ENCODE measurements around the gene SGCA.

DNA sequence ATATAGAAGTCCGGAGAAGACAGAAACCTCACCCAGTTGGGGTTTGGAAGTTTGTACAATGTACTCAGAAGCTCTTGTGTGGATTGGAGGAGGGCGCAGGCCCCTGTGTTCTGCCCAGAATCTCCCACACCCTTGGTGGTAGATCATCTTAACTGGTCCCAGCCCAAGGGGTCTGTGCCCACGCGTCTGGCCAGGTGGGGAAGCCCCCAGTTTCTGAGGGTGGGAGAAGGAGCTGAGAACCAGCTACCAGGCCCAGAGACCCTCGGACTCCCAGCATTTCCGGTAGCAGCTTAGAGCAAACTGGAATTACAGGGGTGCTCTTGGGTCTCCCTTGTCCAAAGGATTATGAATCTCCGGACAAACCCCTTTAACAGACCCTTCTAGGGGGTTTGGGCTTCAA, 13.1 kb upstream of the SGCA start:
- TF ChIP-seq, protein P1, sequence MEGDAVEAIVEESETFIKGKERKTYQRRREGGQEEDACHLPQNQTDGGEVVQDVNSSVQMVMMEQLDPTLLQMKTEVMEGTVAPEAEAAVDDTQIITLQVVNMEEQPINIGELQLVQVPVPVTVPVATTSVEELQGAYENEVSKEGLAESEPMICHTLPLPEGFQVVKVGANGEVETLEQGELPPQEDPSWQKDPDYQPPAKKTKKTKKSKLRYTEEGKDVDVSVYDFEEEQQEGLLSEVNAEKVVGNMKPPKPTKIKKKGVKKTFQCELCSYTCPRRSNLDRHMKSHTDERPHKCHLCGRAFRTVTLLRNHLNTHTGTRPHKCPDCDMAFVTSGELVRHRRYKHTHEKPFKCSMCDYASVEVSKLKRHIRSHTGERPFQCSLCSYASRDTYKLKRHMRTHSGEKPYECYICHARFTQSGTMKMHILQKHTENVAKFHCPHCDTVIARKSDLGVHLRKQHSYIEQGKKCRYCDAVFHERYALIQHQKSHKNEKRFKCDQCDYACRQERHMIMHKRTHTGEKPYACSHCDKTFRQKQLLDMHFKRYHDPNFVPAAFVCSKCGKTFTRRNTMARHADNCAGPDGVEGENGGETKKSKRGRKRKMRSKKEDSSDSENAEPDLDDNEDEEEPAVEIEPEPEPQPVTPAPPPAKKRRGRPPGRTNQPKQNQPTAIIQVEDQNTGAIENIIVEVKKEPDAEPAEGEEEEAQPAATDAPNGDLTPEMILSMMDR (IDR thresholded peaks at IDR 0.05; ENCODE audit: low read depth, low read length, missing input control), result no peak
- TF ChIP-seq RAD21 (IDR thresholded peaks at IDR 0.05) (no peak), EGR1 (IDR thresholded peaks at IDR 0.05; ENCODE audit: low read depth in 2 of 2) (no peak), JUND (IDR thresholded peaks at IDR 0.05) (no peak), YY1 (IDR thresholded peaks at IDR 0.05) (no peak), GABPA (IDR thresholded peaks at IDR 0.05 in 1 of 2, conservative IDR thresholded peaks at IDR 0.05 in 1 of 2) (no peak)
- TF ChIP-seq, protein P2, sequence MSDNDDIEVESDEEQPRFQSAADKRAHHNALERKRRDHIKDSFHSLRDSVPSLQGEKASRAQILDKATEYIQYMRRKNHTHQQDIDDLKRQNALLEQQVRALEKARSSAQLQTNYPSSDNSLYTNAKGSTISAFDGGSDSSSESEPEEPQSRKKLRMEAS (IDR thresholded peaks at IDR 0.05), result no peak
- TF ChIP-seq, protein P3, sequence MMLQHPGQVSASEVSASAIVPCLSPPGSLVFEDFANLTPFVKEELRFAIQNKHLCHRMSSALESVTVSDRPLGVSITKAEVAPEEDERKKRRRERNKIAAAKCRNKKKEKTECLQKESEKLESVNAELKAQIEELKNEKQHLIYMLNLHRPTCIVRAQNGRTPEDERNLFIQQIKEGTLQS (IDR thresholded peaks at IDR 0.05), result no peak
- TF ChIP-seq, protein P4, sequence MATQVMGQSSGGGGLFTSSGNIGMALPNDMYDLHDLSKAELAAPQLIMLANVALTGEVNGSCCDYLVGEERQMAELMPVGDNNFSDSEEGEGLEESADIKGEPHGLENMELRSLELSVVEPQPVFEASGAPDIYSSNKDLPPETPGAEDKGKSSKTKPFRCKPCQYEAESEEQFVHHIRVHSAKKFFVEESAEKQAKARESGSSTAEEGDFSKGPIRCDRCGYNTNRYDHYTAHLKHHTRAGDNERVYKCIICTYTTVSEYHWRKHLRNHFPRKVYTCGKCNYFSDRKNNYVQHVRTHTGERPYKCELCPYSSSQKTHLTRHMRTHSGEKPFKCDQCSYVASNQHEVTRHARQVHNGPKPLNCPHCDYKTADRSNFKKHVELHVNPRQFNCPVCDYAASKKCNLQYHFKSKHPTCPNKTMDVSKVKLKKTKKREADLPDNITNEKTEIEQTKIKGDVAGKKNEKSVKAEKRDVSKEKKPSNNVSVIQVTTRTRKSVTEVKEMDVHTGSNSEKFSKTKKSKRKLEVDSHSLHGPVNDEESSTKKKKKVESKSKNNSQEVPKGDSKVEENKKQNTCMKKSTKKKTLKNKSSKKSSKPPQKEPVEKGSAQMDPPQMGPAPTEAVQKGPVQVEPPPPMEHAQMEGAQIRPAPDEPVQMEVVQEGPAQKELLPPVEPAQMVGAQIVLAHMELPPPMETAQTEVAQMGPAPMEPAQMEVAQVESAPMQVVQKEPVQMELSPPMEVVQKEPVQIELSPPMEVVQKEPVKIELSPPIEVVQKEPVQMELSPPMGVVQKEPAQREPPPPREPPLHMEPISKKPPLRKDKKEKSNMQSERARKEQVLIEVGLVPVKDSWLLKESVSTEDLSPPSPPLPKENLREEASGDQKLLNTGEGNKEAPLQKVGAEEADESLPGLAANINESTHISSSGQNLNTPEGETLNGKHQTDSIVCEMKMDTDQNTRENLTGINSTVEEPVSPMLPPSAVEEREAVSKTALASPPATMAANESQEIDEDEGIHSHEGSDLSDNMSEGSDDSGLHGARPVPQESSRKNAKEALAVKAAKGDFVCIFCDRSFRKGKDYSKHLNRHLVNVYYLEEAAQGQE (IDR thresholded peaks at IDR 0.05), result no peak
- TF ChIP-seq, protein P5, sequence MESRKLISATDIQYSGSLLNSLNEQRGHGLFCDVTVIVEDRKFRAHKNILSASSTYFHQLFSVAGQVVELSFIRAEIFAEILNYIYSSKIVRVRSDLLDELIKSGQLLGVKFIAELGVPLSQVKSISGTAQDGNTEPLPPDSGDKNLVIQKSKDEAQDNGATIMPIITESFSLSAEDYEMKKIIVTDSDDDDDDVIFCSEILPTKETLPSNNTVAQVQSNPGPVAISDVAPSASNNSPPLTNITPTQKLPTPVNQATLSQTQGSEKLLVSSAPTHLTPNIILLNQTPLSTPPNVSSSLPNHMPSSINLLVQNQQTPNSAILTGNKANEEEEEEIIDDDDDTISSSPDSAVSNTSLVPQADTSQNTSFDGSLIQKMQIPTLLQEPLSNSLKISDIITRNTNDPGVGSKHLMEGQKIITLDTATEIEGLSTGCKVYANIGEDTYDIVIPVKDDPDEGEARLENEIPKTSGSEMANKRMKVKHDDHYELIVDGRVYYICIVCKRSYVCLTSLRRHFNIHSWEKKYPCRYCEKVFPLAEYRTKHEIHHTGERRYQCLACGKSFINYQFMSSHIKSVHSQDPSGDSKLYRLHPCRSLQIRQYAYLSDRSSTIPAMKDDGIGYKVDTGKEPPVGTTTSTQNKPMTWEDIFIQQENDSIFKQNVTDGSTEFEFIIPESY (IDR thresholded peaks at IDR 0.05), result no peak

All from liver (tissue), 3 donors.